ENCODE results near the gene TBC1D9.

TBC1D9 gene

DNA sequence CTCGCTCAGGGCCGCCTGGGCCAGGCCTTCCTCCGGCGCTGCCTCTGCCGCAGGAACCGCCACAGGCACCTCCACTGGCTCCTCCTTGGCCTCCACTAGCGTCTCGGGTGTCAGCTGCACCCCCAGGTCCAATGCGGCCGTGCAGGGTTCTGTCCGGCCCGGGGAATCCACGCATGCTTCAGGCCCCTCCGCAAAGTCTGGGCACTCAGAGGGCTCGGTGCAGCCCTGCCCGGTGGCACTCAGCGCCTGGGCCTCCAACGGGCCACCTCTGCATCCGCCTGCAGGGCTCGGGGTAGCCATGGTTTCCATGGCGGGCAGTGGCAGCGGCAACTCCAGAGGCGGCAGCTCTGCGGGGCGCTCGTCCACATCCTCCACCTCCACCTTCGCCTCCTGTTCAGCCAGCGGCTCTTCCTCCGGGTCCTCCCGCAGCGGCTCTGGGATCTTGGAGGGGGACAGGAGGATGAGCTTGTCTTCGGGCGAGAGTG lies 112.6 kb downstream of the TBC1D9 start:
- TF ChIP-seq, protein P1, sequence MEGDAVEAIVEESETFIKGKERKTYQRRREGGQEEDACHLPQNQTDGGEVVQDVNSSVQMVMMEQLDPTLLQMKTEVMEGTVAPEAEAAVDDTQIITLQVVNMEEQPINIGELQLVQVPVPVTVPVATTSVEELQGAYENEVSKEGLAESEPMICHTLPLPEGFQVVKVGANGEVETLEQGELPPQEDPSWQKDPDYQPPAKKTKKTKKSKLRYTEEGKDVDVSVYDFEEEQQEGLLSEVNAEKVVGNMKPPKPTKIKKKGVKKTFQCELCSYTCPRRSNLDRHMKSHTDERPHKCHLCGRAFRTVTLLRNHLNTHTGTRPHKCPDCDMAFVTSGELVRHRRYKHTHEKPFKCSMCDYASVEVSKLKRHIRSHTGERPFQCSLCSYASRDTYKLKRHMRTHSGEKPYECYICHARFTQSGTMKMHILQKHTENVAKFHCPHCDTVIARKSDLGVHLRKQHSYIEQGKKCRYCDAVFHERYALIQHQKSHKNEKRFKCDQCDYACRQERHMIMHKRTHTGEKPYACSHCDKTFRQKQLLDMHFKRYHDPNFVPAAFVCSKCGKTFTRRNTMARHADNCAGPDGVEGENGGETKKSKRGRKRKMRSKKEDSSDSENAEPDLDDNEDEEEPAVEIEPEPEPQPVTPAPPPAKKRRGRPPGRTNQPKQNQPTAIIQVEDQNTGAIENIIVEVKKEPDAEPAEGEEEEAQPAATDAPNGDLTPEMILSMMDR (IDR thresholded peaks at IDR 0.05; ENCODE audit: borderline replicate concordance, control extremely low read depth, extremely low read depth, insufficient read depth, missing control alignments): no peak
- DNase-seq (ENCODE audit: low spot score): no peak
- in situ Hi-C loops (cut with MboI; ENCODE audit: low sequenced_read_pairs, unreplicated experiment): no loop called here

DNA sequence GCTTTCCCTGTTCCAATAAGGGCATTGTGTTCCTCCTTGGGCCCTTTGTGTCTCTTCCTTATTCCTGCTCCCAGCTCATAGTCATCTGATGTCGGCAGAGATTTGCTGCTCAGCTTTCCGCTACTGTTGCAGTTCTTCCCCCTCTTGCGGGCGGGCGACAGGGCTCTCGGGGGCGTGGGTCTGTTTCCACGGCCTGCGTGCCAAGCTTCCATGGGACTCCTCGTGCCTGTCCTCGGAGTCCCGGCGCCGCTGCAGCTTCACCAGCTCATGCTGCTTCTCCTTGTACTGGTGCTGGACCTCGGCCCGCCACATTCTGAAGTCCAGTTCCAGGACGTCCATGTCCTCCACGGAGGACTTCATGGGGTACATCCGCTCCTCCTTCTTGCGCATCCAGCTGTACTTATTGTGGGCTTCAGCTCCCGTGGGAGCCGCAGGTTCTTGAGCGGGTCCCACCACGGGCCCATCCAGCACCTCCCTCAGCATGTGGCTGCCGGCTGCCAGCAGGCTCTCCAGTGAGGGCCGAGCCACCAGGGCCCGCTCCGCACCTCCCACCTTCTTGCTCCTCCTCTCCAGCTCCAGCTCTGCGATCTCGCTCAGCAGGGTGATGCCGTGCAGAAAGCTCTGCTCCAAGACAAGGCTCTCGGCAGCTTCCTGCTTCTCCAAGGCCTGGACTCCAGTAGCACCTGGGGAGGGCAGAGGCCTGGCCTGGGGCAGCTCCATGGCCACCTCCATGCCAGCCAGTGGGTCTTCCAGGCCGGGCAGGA lies 113.3 kb downstream of the TBC1D9 start:
- DNase-seq (ENCODE audit: low spot score): no peak
- TF ChIP-seq, protein P1 (IDR thresholded peaks at IDR 0.05; ENCODE audit: borderline replicate concordance, control extremely low read depth, extremely low read depth, insufficient read depth, missing control alignments): no peak
- in situ Hi-C loops (cut with MboI; ENCODE audit: low sequenced_read_pairs, unreplicated experiment): no loop called here

GRCh38 chr4:140641789-140642439 lies 114.3 kb downstream of the TBC1D9 start:
- in situ Hi-C loops (cut with MboI; ENCODE audit: low sequenced_read_pairs, unreplicated experiment): no loop called here
- TF ChIP-seq, protein P1 (IDR thresholded peaks at IDR 0.05; ENCODE audit: borderline replicate concordance, control extremely low read depth, extremely low read depth, insufficient read depth, missing control alignments): no peak
- DNase-seq (ENCODE audit: low spot score): no peak

- no peak for DNase-seq (ENCODE audit: low spot score)
- in situ Hi-C loops (cut with MboI; ENCODE audit: low sequenced_read_pairs, unreplicated experiment): no loop called here
- TF ChIP-seq, protein P1 (IDR thresholded peaks at IDR 0.05; ENCODE audit: borderline replicate concordance, control extremely low read depth, extremely low read depth, insufficient read depth, missing control alignments): no peak
These were observed 115.1 kb downstream of the TBC1D9 start for GRCh38 chr4:140641105-140641555.

GRCh38 chr4:140640150-140640748 lies 115.9 kb downstream of the TBC1D9 start:
- no peak for DNase-seq (ENCODE audit: low spot score)
- in situ Hi-C loops (cut with MboI; ENCODE audit: low sequenced_read_pairs, unreplicated experiment): no loop called here
- TF ChIP-seq, protein P1 (IDR thresholded peaks at IDR 0.05; ENCODE audit: borderline replicate concordance, control extremely low read depth, extremely low read depth, insufficient read depth, missing control alignments): no peak

DNA sequence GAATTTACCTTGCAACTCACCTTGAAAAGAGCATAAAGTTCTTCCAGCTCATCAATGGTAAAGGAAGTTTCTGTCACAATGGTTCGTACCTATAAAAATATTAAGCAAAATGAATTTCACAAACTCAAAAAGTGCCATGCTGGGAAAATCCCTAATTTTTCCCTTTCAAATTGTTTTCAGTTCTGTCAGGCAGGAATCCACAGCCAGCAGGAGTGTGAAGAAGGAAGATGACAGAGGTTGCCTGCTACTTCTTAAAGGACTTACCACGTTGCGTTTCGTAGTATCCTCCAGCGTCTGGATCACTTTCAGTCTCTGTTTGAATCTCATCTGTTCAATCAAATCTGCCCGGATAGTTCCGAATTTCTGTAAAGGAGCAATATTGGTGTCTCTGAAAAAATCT lies 117.1 kb downstream of the TBC1D9 start:
- in situ Hi-C loops (cut with MboI; ENCODE audit: low sequenced_read_pairs, unreplicated experiment): loop anchor here (10.0 kb wide), 1 partner anchor 206 kb away; no protein-coding TSS in a partner anchor
- DNase-seq (ENCODE audit: low spot score): no peak
- TF ChIP-seq, protein P1 (IDR thresholded peaks at IDR 0.05; ENCODE audit: borderline replicate concordance, control extremely low read depth, extremely low read depth, insufficient read depth, missing control alignments): no peak
